Measurements from ENCODE around the gene HOXD11. TPM values are rescaled to one million over a fixed set of nuclear protein-coding genes. Genes with fewer than 3 reads are reported as not detected.

HOXD11 gene
- total RNA-seq, 1 donor from 2014 or later = not detected

Small RNAs within 50 kb of the gene (small RNA-seq; reads per million reads assigned to genes)
- gene MIR10B = 45,204 reads per million, percentile 100 among the genes with 10 or more reads in this experiment

Other genes starting within 250 kb of the HOXD11 start
- gene LNPK, start 105.0 kb upstream of the HOXD11 start, total RNA-seq = 45.4 TPM
- gene EVX2, start 23.3 kb upstream of the HOXD11 start, total RNA-seq = under 0.01 TPM
- under 0.01 TPM for gene HOXD13, start 14.6 kb upstream of the HOXD11 start, total RNA-seq
- not detected for gene HOXD12, start 7.5 kb upstream of the HOXD11 start, total RNA-seq
- 0.52 TPM for gene HOXD10, start 9.5 kb downstream of the HOXD11 start, total RNA-seq
- gene HOXD9, start 15.4 kb downstream of the HOXD11 start, total RNA-seq = 5.7 TPM
- 18.8 TPM for gene HOXD8, start 22.4 kb downstream of the HOXD11 start, total RNA-seq
- 1.0 TPM for gene HOXD4, start 44.3 kb downstream of the HOXD11 start, total RNA-seq
- gene HOXD3, start 50.0 kb downstream of the HOXD11 start, total RNA-seq = 4.2 TPM
- 0.52 TPM for gene HOXD1, start 81.4 kb downstream of the HOXD11 start, total RNA-seq
- 27.7 TPM for gene MTX2, start 162.2 kb downstream of the HOXD11 start, total RNA-seq

All from skeletal muscle tissue (tissue), 2 donors.